IMR-90 (cell line): ENCODE measurements around the gene SNAPC2. TPM values are rescaled to one million over a fixed set of nuclear protein-coding genes. Genes with fewer than 3 reads are reported as not detected.
A peak's percentile ranks its signal among the peaks of the same experiment; 100 is the strongest.

Source experiments
- ATAC-seq: fragments of 200-7000 bp; cut with Tn5 transposase; 2 replicates; pipeline ENCODE4 v1.9.1; 2020; ENCODE audit warnings: low read depth, mild to moderate bottlenecking, moderate library complexity
- BruUV-seq: library from RNA; stranded (reverse); fragments of 400-500 nt; replicated peaks from 2 replicates; lab custom pipeline; 2021; lab: Mats Ljungman, UMichigan
- CTCF ChIA-PET: fragments of 300-600 bp; formaldehyde crosslinking; extraction: SDS; loops from one replicate; lab custom pipeline; 2021; ENCODE audit warnings: antibody characterized with exemption; lab: Yijun Ruan, JAX
- POLR2A ChIA-PET: fragments of 300-600 bp; sonication (Branson Sonifier 250); formaldehyde crosslinking; loops from one replicate; lab custom pipeline; 2022; ENCODE audit warnings: antibody characterized with exemption; ENCODE audit not compliant: unreplicated experiment; lab: Charles Lee
- DNase-seq: peaks from one replicate; pipeline ENCODE4 v3.0.0; 2013
- H2AFZ ChIP-seq: replicated peaks from 2 replicates; pipeline ENCODE3; 2013; ENCODE audit warnings: low read length, mild to moderate bottlenecking; ENCODE audit not compliant: poor library complexity
- H2AK5ac ChIP-seq: 2 replicates; pipeline ENCODE4 v1.6.1; 2013; ENCODE audit warnings: low read depth, low read length, inconsistent platforms
- H2AK9ac ChIP-seq: replicated peaks from 2 replicates; pipeline ENCODE3; 2013; ENCODE audit warnings: mild to moderate bottlenecking, low read depth, low read length, moderate library complexity; ENCODE audit not compliant: poor library complexity
- H2BK120ac ChIP-seq: 2 replicates; pipeline ENCODE4 v1.6.1; 2013; ENCODE audit warnings: low read depth, low read length, inconsistent platforms
- H2BK15ac ChIP-seq: 3 replicates; pipeline ENCODE4 v1.6.1; 2013; ENCODE audit warnings: low read depth, low read length, inconsistent platforms
- H2BK20ac ChIP-seq: 2 replicates; pipeline ENCODE4 v1.6.1; 2013; ENCODE audit warnings: low read depth, mild to moderate bottlenecking, inconsistent platforms, low read length, moderate library complexity
- H2BK5ac ChIP-seq: 2 replicates; pipeline ENCODE4 v1.6.1; 2013; ENCODE audit warnings: mild to moderate bottlenecking, low read depth, low read length, inconsistent platforms; ENCODE audit not compliant: poor library complexity, severe bottlenecking
- H3K14ac ChIP-seq: replicated peaks from 2 replicates; pipeline ENCODE4 v1.6.1; 2013; ENCODE audit warnings: low read depth, low read length, inconsistent platforms
- H3K18ac ChIP-seq: 2 replicates; pipeline ENCODE4 v1.6.1; 2013; ENCODE audit warnings: low read depth, low read length, control low read depth
- H3K23ac ChIP-seq: 2 replicates; pipeline ENCODE4 v1.6.1; 2013; ENCODE audit warnings: low read depth, low read length, inconsistent platforms
- H3K27ac ChIP-seq: 2 replicates; pipeline ENCODE4 v1.5.1; 2013; ENCODE audit warnings: mild to moderate bottlenecking, control low read depth, low read length; ENCODE audit not compliant: insufficient read depth
- H3K27me3 ChIP-seq: 2 replicates; pipeline ENCODE4 v1.6.1; 2013; ENCODE audit warnings: low read length; ENCODE audit not compliant: control insufficient read depth, insufficient read depth
- H3K36me3 ChIP-seq: 2 replicates; pipeline ENCODE4 v1.6.1; 2013; ENCODE audit warnings: low read length, mixed read lengths; ENCODE audit not compliant: control insufficient read depth, insufficient read depth
- H3K4ac ChIP-seq: 2 replicates; pipeline ENCODE4 v1.6.1; 2013; ENCODE audit warnings: low read depth, low read length, inconsistent platforms
- H3K4me1 ChIP-seq: 2 replicates; pipeline ENCODE4 v1.6.1; 2013; ENCODE audit warnings: low read length, mixed read lengths; ENCODE audit not compliant: control insufficient read depth, insufficient read depth
- H3K4me2 ChIP-seq: 2 replicates; pipeline ENCODE4 v1.6.1; 2013; ENCODE audit warnings: low read depth, mild to moderate bottlenecking, control low read depth, low read length, moderate library complexity
- H3K4me3 ChIP-seq: 2 replicates; pipeline ENCODE4 v1.5.1; 2013; ENCODE audit warnings: low read depth, mild to moderate bottlenecking, control low read depth, low read length, moderate library complexity; ENCODE audit not compliant: insufficient read depth
- H3K56ac ChIP-seq: 2 replicates; pipeline ENCODE4 v1.6.1; 2013; ENCODE audit warnings: low read length, inconsistent platforms; ENCODE audit not compliant: insufficient read depth; ENCODE audit errors: extremely low read depth
- H3K79me1 ChIP-seq, 2 experiments: 2 replicates each; pipeline ENCODE4 v1.6.1; 2013; ENCODE audit warnings: low read length in 2 of 2, inconsistent platforms in 1 of 2, low read depth in 1 of 2
- H3K9ac ChIP-seq: 2 replicates; pipeline ENCODE4 v1.6.1; 2013; ENCODE audit warnings: low read depth, low read length, control low read depth
- H3K9me1 ChIP-seq: 2 replicates; pipeline ENCODE4 v1.6.1; 2013; ENCODE audit warnings: low read length, inconsistent platforms; ENCODE audit not compliant: insufficient read depth
- H3K9me3 ChIP-seq: 2 replicates; pipeline ENCODE4 v1.6.1; 2013; ENCODE audit warnings: low read length; ENCODE audit not compliant: control insufficient read depth, insufficient read depth
- H4K20me1 ChIP-seq: 2 replicates; pipeline ENCODE4 v1.6.1; 2013; ENCODE audit warnings: low read length, inconsistent platforms; ENCODE audit not compliant: insufficient read depth
- H4K5ac ChIP-seq: 2 replicates; pipeline ENCODE4 v1.6.1; 2013; ENCODE audit warnings: mild to moderate bottlenecking, low read depth, low read length, control low read depth
- H4K8ac ChIP-seq, 2 experiments: 2 replicates each; pipeline ENCODE4 v1.6.1; 2013; ENCODE audit warnings: low read depth in 2 of 2, low read length in 2 of 2, control low read depth in 1 of 2, inconsistent platforms in 1 of 2
- H4K91ac ChIP-seq: 2 replicates; pipeline ENCODE4 v1.6.1; 2013; ENCODE audit warnings: low read depth, low read length, inconsistent platforms; ENCODE audit not compliant: insufficient read depth
- CHD1 ChIP-seq: IDR thresholded peaks from 2 replicates; pipeline ENCODE4 v1.6.1; 2012; ENCODE audit warnings: low read depth, low read length, improper control_type of control experiment
- CTCF ChIP-seq: conservative IDR thresholded peaks from 2 replicates; pipeline ENCODE4 v1.5.1; 2012; ENCODE audit warnings: mild to moderate bottlenecking, low read depth, low read length, improper control_type of control experiment
- ELK1 ChIP-seq: fragments of 150-350 bp; IDR thresholded peaks from 2 replicates; pipeline ENCODE4 v1.6.1; 2016; ENCODE audit warnings: low read depth, mild to moderate bottlenecking, low read length, moderate library complexity, borderline replicate concordance
- MAFK ChIP-seq: IDR thresholded peaks from 2 replicates; pipeline ENCODE4 v1.6.1; 2012; ENCODE audit warnings: low read depth, low read length, improper control_type of control experiment
- MAZ ChIP-seq: IDR thresholded peaks from 2 replicates; pipeline ENCODE4 v1.6.1; 2012; ENCODE audit warnings: low read depth, mild to moderate bottlenecking, low read length, improper control_type of control experiment, moderate library complexity, borderline replicate concordance
- NFE2L2 ChIP-seq: fragments of 150-350 bp; IDR thresholded peaks from 2 replicates; pipeline ENCODE4 v1.6.1; 2016; ENCODE audit warnings: low read depth, mild to moderate bottlenecking, low read length
- POLR2A ChIP-seq: IDR thresholded peaks from 2 replicates; pipeline ENCODE4 v1.6.1; 2012; ENCODE audit warnings: mild to moderate bottlenecking, low read depth, low read length
- RCOR1 ChIP-seq: IDR thresholded peaks from 2 replicates; pipeline ENCODE4 v1.6.1; 2012; ENCODE audit warnings: mild to moderate bottlenecking, low read length, improper control_type of control experiment; ENCODE audit not compliant: insufficient replicate concordance
- RFX5 ChIP-seq: IDR thresholded peaks from 2 replicates; pipeline ENCODE4 v1.8.0; 2012; ENCODE audit warnings: low read depth, mild to moderate bottlenecking, low read length, moderate library complexity
- WGBS, 2 experiments: methylation state at CpG; one replicate each; pipeline versions ENCODE4 v1.1.5 to v1.1.7; 2013; ENCODE audit warnings: missing lambda C conversion rate in 2 of 2; ENCODE audit not compliant: insufficient read length in 1 of 2; ENCODE audit errors: extremely low coverage in 2 of 2; 5-methylcytosine and 5-hydroxymethylcytosine counted together
- dilution Hi-C: fragments of 300-500 bp; cut with HindIII; formaldehyde crosslinking; loops from one replicate; pipeline ENCODE4 v1.14.3; 2018; ENCODE audit warnings: low sequenced_read_pairs; ENCODE audit not compliant: unreplicated experiment
- in situ Hi-C: fragments of 300-500 bp; cut with MboI; formaldehyde crosslinking; loops from 3 replicates; pipeline ENCODE4 v1.14.3; 2019; ENCODE audit warnings: low sequenced_read_pairs, inconsistent platforms, mixed read lengths
- intact Hi-C: fragments of 100-400 bp; cut with micrococcal nuclease; formaldehyde crosslinking; loops from 2 replicates; pipeline ENCODE4 v1.10.0; 2022
- polyA plus RNA-seq, 3 experiments: library from polyadenylated mRNA; depleted of rRNA; stranded (reverse); fragments of >200 nt; gene quantifications; 2 replicates each; pipeline ENCODE4 v1.2.3, GENCODE V29; 2012; ENCODE audit warnings: low replicate concordance in 1 of 3
- total RNA-seq: library from RNA; depleted of rRNA; stranded (reverse); fragments of >200 nt; gene quantifications from 2 replicates; pipeline ENCODE4 v1.2.3, GENCODE V29; 2012

Gene SNAPC2
- total and polyA plus RNA-seq, 2 of the 4 experiments (the other 2 are of a cell fraction), result 12.5 to 29.2 TPM

DNA sequence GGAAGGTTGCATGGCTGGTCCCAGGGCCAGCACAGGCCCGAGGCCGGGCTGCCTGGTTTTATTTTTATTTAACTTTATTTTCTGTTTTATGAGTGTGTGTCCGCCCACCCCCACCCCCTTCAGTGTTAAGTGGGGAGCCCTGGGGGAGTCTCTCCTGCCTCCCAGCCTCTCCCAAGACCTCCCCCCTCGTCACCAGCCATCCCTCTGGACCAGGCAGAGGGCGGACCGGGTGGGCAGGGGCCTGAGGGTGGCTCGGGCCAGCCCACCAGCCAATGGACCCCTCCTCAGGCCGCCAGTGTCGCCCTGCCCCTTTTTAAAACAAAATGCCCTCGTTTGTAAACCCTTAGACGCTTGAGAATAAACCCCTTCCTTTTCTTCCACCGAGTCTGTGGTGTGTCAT, 6.0 kb upstream of the SNAPC2 start:
- dilution Hi-C loops, result no loop called here
- CTCF ChIA-PET, result no interaction called here
- intact Hi-C loops, result no loop called here

More for the DNA sequence above, 6.0 kb upstream of the SNAPC2 start:
- H2BK120ac ChIP-seq, result no peak overlapping the region
- no peak overlapping the region for H3K9ac ChIP-seq
- H3K23ac ChIP-seq, result no peak overlapping the region
- no peak overlapping the region for H2BK20ac ChIP-seq
- no peak for TF ChIP-seq RCOR1
- no peak for TF ChIP-seq ELK1
- TF ChIP-seq CTCF, result no peak
- TF ChIP-seq MAFK, result no peak
- no peak for TF ChIP-seq MAZ
- no peak for TF ChIP-seq NFE2L2
- no peak for TF ChIP-seq RFX5
- no peak for TF ChIP-seq POLR2A
- no peak for TF ChIP-seq CHD1
- no peak overlapping the region for H3K4me3 ChIP-seq
- H3K9me1 ChIP-seq, result no peaks in the 10 kb centered on the region
- BruUV-seq, result TSS peak; percentile 87
- H3K18ac ChIP-seq, result no peak overlapping the region
- H3K27ac ChIP-seq, result no peak overlapping the region
- no CpG with 5 or more reads among the region's 12 CpGs for WGBS, 2 experiments
- H2AK5ac ChIP-seq, result no peak overlapping the region
- H3K4me1 ChIP-seq, result peaks cover 10% of the 10 kb centered on the region; the same call in 1 of the 2 replicates
- no peak overlapping the region for H3K4ac ChIP-seq
- H3K56ac ChIP-seq, result no peak overlapping the region
- DNase-seq (no peak), ATAC-seq (no peak)
- peaks cover 28% of the 10 kb centered on the region for H3K36me3 ChIP-seq
- in situ Hi-C loops, result no loop called here
- peaks cover 4% of the 10 kb centered on the region; the same call in 1 of the 2 replicates for H4K20me1 ChIP-seq
- H4K91ac ChIP-seq, result no peak overlapping the region
- POLR2A ChIA-PET, result no interaction called here
- H2BK5ac ChIP-seq, result no peak overlapping the region
- no peak overlapping the region for H4K8ac ChIP-seq
- H2BK15ac ChIP-seq, result no peak overlapping the region
- peaks cover 11% of the 10 kb centered on the region for H3K27me3 ChIP-seq
- peaks cover 0 to 2% of the 10 kb centered on the region in 2 experiments; a peak in 1 of 4 replicates for H3K79me1 ChIP-seq
- no peak overlapping the region for H4K5ac ChIP-seq
- H3K9me3 ChIP-seq, result no peaks in the 10 kb centered on the region
- no peak overlapping the region for H3K4me2 ChIP-seq
- no peak overlapping the region for H3K14ac ChIP-seq
- H2AFZ ChIP-seq, result no peak overlapping the region
- H2AK9ac ChIP-seq, result no peak overlapping the region
